GM23248 (cell line): Measurements from ENCODE around the gene COX17. TPM values are rescaled to one million over a fixed set of nuclear protein-coding genes. Genes with fewer than 3 reads are reported as not detected.

Experiments
- DNase-seq: peaks from one replicate; pipeline ENCODE4 v3.0.0-alpha.2; 2015
- H2AFZ ChIP-seq: fragments of 200-600 bp; sonication (generic); 2 replicates; pipeline ENCODE4 v1.6.1; 2016; ENCODE audit warnings: antibody characterized with exemption
- H3F3A ChIP-seq: fragments of 200-600 bp; sonication (generic); 2 replicates; pipeline ENCODE4 v1.6.1; 2016; ENCODE audit warnings: mild to moderate bottlenecking, antibody characterized with exemption, mixed run types; ENCODE audit not compliant: insufficient read depth
- H3K27ac ChIP-seq: fragments of 200-600 bp; sonication (generic); 2 replicates; pipeline ENCODE4 v1.5.1; 2016; ENCODE audit warnings: mild to moderate bottlenecking
- H3K27me3 ChIP-seq: fragments of 200-600 bp; sonication (generic); replicated peaks from 2 replicates; pipeline ENCODE4 v1.6.1; 2016; ENCODE audit warnings: mild to moderate bottlenecking; ENCODE audit not compliant: insufficient read depth
- H3K36me3 ChIP-seq: fragments of 200-600 bp; sonication (generic); 2 replicates; pipeline ENCODE4 v1.6.1; 2016; ENCODE audit warnings: low read depth, mild to moderate bottlenecking
- H3K4me1 ChIP-seq: fragments of 200-600 bp; sonication (generic); 2 replicates; pipeline ENCODE4 v1.6.1; 2016; ENCODE audit warnings: mild to moderate bottlenecking; ENCODE audit not compliant: insufficient read depth
- H3K4me2 ChIP-seq: fragments of 200-600 bp; sonication (generic); one replicate; pipeline ENCODE4 v1.6.1; 2016; ENCODE audit warnings: mild to moderate bottlenecking; ENCODE audit not compliant: unreplicated experiment
- H3K4me3 ChIP-seq: fragments of 200-600 bp; sonication (generic); 2 replicates; pipeline ENCODE4 v1.5.1; 2016; ENCODE audit warnings: mild to moderate bottlenecking
- H3K79me2 ChIP-seq: fragments of 200-600 bp; sonication (generic); 2 replicates; pipeline ENCODE4 v1.6.1; 2016; ENCODE audit warnings: mild to moderate bottlenecking; ENCODE audit not compliant: insufficient read depth
- H3K9ac ChIP-seq: fragments of 200-600 bp; sonication (generic); 2 replicates; pipeline ENCODE4 v1.6.1; 2016; ENCODE audit warnings: mild to moderate bottlenecking
- H3K9me2 ChIP-seq: fragments of 200-600 bp; sonication (generic); 2 replicates; pipeline ENCODE4 v1.6.1; 2016; ENCODE audit warnings: mixed run types, mild to moderate bottlenecking, moderate library complexity; ENCODE audit not compliant: insufficient read depth
- H3K9me3 ChIP-seq: fragments of 200-600 bp; sonication (generic); one replicate; pipeline ENCODE4 v1.6.1; 2017; ENCODE audit warnings: low read depth
- H4K20me1 ChIP-seq: fragments of 200-600 bp; sonication (generic); 2 replicates; pipeline ENCODE4 v1.6.0; 2016; ENCODE audit not compliant: insufficient read depth
- EZH2 ChIP-seq: fragments of 200-600 bp; sonication (generic); IDR thresholded peaks from 2 replicates; pipeline ENCODE4 v1.6.1; 2018; ENCODE audit warnings: antibody characterized with exemption, mild to moderate bottlenecking; ENCODE audit not compliant: insufficient read depth, poor library complexity, severe bottlenecking
- EZH2phosphoT487 ChIP-seq: fragments of 200-600 bp; sonication (generic); IDR thresholded peaks from 2 replicates; pipeline ENCODE4 v1.6.1; 2018; ENCODE audit warnings: antibody characterized with exemption, moderate library complexity, mild to moderate bottlenecking, low read depth; ENCODE audit not compliant: insufficient read depth
- WGBS, 2 experiments: methylation state at CpG; one replicate each; pipeline ENCODE4 v1.1.6; 2015 to 2017; ENCODE audit warnings: low lambda C conversion rate in 2 of 2, low coverage in 1 of 2; ENCODE audit errors: missing lambda C conversion rate in 2 of 2; 5-methylcytosine and 5-hydroxymethylcytosine counted together
- in situ Hi-C: fragments of 300-500 bp; cut with MboI; formaldehyde crosslinking; loops from 2 replicates; pipeline ENCODE4 v1.15.0; 2020
- polyA plus RNA-seq: library from polyadenylated mRNA; unstranded; fragments of >200 nt; fragmentation: Nextera tagmentation; extraction: Ambion mirVana; gene quantifications from 2 replicates; pipeline ENCODE4 v1.2.1, GENCODE V29; 2016
- total RNA-seq: library from RNA; depleted of rRNA; stranded (reverse); fragments of >200 nt; shearing (Covaris generic); gene quantifications from 2 replicates; pipeline ENCODE4 v1.2.3, GENCODE V29; 2014

COX17 gene
- total and polyA plus RNA-seq, 2 experiments from 2014 or later: 7.0 to 53.3 TPM

DNA sequence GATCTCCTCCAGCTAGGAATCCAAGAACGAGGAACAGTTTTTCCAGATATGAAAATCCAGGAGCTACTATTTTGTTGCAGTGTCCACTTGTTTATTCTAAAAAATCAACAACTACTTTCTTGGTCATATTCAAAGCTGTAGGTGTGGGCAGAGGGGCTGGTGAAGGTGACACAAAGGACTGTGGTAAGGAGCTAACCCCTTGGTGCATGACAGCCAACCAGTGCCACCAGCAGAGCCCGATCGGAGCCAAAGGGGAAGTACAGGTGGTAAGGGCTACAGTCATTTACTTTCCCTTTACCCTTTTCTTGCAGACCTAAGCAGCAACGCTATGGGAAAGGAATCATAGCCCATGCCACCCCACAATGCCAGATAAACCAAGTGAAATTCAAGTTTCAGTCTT is 48.8 kb downstream of the COX17 start:
- Histone ChIP-seq H2AFZ (no peak overlapping the region), H3K9me3 (no peaks in the 10 kb centered on the region), H3K9ac (no peak overlapping the region), H3K4me1 (peaks cover 14% of the 10 kb centered on the region), H3K36me3 (no peaks in the 10 kb centered on the region), H3K79me2 (no peaks in the 10 kb centered on the region), H3K9me2 (no peaks in the 10 kb centered on the region), H3K4me3 (no peak overlapping the region), H3K4me2 (no peak overlapping the region), H3K27ac (no peak overlapping the region), H4K20me1 (no peaks in the 10 kb centered on the region), H3K27me3 (no peaks in the 10 kb centered on the region), H3F3A (no peaks in the 10 kb centered on the region)
- no peak for DNase-seq
- WGBS, 2 experiments: 79 to 87% methylated on average over 4 of the region's 4 CpGs
- in situ Hi-C loops: no loop called here
- TF ChIP-seq EZH2: no peak

DNA sequence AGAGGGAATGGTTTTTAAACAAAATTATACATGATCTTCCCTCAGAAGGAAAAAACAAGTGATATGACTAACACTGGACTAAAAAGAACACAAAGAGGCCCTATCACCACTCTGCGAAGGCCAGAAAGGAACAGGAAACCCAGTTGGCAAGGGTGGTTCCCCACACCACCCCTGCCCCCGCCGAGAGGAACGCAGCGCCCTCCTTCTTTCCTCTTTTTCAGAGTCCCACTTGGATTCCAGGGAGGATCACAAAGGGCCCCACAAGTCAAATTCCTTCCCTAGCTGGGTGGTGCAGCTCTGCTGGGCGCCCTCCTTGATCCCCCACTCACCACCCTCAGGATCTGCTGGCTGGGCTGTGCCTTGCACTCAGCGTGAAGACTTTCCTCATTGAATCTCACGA is 49.7 kb downstream of the COX17 start:
- Histone ChIP-seq H3K27ac (no peak overlapping the region), H3F3A (no peaks in the 10 kb centered on the region), H3K36me3 (no peaks in the 10 kb centered on the region), H4K20me1 (no peaks in the 10 kb centered on the region), H3K4me1 (peaks cover 14% of the 10 kb centered on the region), H3K9me2 (no peaks in the 10 kb centered on the region), H3K27me3 (no peaks in the 10 kb centered on the region), H3K9me3 (no peaks in the 10 kb centered on the region), H3K79me2 (no peaks in the 10 kb centered on the region), H3K9ac (no peak overlapping the region), H2AFZ (no peak overlapping the region), H3K4me3 (no peak overlapping the region), H3K4me2 (no peak overlapping the region)
- TF ChIP-seq EZH2phosphoT487 (no peak), EZH2 (no peak)
- DNase-seq: no peak
- in situ Hi-C loops: no loop called here
- 72 to 79% methylated on average over 8 of the region's 8 CpGs for WGBS, 2 experiments

DNA sequence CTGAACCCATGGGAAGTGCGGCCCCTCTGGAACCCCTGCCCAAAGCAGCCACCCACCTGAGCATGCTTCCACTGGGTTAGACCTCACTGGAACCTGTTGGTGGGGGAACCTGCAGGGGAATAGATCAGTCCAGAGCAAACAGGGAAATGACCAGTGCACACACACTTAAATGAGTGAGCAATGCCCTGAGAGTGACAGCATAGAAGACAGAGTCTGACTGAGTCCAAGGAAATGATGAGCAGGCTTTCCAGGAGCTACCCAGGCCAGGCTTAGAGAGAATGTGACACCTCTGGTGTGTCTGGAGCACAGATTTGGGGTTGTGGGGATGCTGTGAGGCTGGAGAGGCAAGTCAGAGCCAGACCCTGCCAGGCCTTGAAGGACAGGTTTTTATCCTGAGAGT is 51.0 kb downstream of the COX17 start:
- peaks cover 11% of the 10 kb centered on the region for H3K4me1 ChIP-seq
- WGBS, 2 experiments: 81 to 83% methylated on average over 1 of the region's 1 CpG
- H3K27ac ChIP-seq: no peak overlapping the region
- H2AFZ ChIP-seq: no peak overlapping the region
- H3F3A ChIP-seq: no peaks in the 10 kb centered on the region
- in situ Hi-C loops: no loop called here
- H3K27me3 ChIP-seq: no peaks in the 10 kb centered on the region
- no peaks in the 10 kb centered on the region for H3K36me3 ChIP-seq
- H3K9ac ChIP-seq: no peak overlapping the region
- H3K4me2 ChIP-seq: no peak overlapping the region
- H3K79me2 ChIP-seq: no peaks in the 10 kb centered on the region
- no peaks in the 10 kb centered on the region for H3K9me2 ChIP-seq
- H3K4me3 ChIP-seq: no peak overlapping the region
- no peaks in the 10 kb centered on the region for H3K9me3 ChIP-seq
- TF ChIP-seq EZH2phosphoT487 (no peak), EZH2 (no peak)
- no peak for DNase-seq
- H4K20me1 ChIP-seq: no peaks in the 10 kb centered on the region

DNA sequence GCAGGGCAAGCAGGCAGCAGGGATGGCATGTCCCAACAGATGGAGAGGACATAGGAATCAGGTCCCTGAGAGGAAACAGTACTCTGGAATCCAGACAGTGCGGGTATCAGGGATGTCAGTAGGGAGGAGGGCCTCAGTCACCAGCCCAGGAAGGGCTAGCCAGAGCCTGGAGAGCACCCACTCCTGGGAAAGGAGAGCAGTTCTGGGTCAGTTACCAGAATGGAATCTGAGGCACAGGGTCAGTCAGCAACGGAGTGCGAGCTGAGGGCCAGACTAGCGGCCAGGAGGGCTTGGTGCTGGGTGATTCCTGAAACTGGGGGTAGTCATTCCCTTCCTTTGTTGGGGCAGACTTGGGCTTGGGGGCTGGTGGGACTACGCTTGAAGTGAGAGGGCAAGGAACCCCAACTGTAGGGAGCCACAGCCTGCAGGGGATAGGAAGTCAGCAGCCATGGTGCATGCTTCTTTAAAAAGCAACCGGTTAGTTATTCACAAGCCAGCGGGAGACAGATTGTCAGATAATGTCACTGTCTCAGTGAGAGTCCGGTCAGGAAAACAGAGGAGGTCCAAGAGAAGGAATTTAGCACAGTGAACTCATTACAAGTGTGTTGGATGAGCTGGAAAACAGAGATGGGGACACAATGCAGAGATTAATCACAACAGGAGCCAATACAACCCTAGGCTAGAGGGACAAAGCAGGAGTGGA is 51.6 kb downstream of the COX17 start:
- Histone ChIP-seq H3F3A (no peaks in the 10 kb centered on the region), H3K79me2 (no peaks in the 10 kb centered on the region), H3K4me1 (peaks cover 5% of the 10 kb centered on the region), H3K9me3 (no peaks in the 10 kb centered on the region), H3K27me3 (no peaks in the 10 kb centered on the region), H3K36me3 (no peaks in the 10 kb centered on the region), H3K4me2 (no peak overlapping the region), H3K9ac (no peak overlapping the region), H3K27ac (no peak overlapping the region), H3K4me3 (no peak overlapping the region), H3K9me2 (no peaks in the 10 kb centered on the region), H4K20me1 (no peaks in the 10 kb centered on the region), H2AFZ (no peak overlapping the region)
- no peak for DNase-seq
- in situ Hi-C loops: no loop called here
- TF ChIP-seq EZH2 (no peak), EZH2phosphoT487 (no peak)
- WGBS, 2 experiments: 70 to 74% methylated on average over 8 of the region's 8 CpGs
